ENCODE measurements around the gene ZCCHC13. TPM values are rescaled to one million over a fixed set of nuclear protein-coding genes. Genes with fewer than 3 reads are reported as not detected.
"Not testable (repeated sequence)": the region's sequence is repeated elsewhere in the genome, so short reads cannot be mapped to it uniquely, and the experiment has no call there.

Gene ZCCHC13
- total RNA-seq, 4 donors from 2014 or later = not detected

GRCh38 chrX:74338852-74339251 is 34.9 kb downstream of the ZCCHC13 start:
- no peak for DNase-seq (ENCODE audit: low spot score in 2 of 2)
- H3K27ac ChIP-seq = no peak overlapping the region
- TF ChIP-seq EP300 (IDR thresholded peaks at IDR 0.05) (no peak), CTCF (IDR thresholded peaks at IDR 0.05) (no peak), POLR2A (IDR thresholded peaks at IDR 0.05) (no peak)
- H3K9me3 ChIP-seq = peaks cover 0 to 5% (median 2%) of the 10 kb centered on the region in 4 donors
- H3K4me3 ChIP-seq = no peak overlapping the region
- no peaks in the 10 kb centered on the region for H3K4me1 ChIP-seq
- H3K27me3 ChIP-seq = no peaks in the 10 kb centered on the region
- no peaks in the 10 kb centered on the region for H3K36me3 ChIP-seq

- no peak overlapping the region for H3K4me3 ChIP-seq
- no peak for TF ChIP-seq POLR2A (IDR thresholded peaks at IDR 0.05)
- TF ChIP-seq EP300 (IDR thresholded peaks at IDR 0.05) = no peak
- no peak for TF ChIP-seq CTCF (IDR thresholded peaks at IDR 0.05)
- no peaks in the 10 kb centered on the region for H3K4me1 ChIP-seq
- peaks cover 0 to 5% (median 2%) of the 10 kb centered on the region in 4 donors for H3K9me3 ChIP-seq
- H3K27ac ChIP-seq = no peak overlapping the region
- DNase-seq (ENCODE audit: low spot score in 2 of 2) = no peak
- no peaks in the 10 kb centered on the region for H3K36me3 ChIP-seq
- no peaks in the 10 kb centered on the region for H3K27me3 ChIP-seq
Measured at GRCh38 chrX:74340051-74340450, 36.1 kb downstream of the ZCCHC13 start.

DNA sequence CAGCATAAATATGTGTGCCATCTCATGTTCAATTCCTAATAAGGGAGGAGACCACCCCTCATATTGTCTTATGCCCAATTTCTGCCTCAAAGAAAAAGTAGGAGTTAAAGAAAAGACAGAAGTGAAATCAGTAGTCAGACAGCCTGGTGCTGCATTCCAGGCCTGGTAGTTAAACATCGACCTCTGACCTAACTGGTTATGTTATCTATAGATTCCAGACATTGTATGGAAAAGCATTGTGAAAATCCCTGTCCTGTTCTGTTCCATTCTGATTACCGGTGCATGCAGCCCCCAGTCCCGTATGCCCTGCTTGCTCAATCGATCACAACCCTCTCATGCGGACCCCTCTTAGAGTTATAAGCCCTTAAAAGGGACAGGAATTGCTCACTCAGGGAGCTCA is 38.2 kb downstream of the ZCCHC13 start:
- not testable (repeated sequence) for H3K27me3 ChIP-seq; DNase-seq (ENCODE audit: low spot score in 2 of 2); H3K36me3 ChIP-seq; H3K4me1 ChIP-seq; H3K9me3 ChIP-seq; H3K4me3 ChIP-seq; H3K27ac ChIP-seq
- WGBS, 2 donors = 78 to 79% methylated on average over 5 of the region's 5 CpGs

- no peak for TF ChIP-seq EP300 (IDR thresholded peaks at IDR 0.05)
- TF ChIP-seq CTCF (IDR thresholded peaks at IDR 0.05) = peak; percentile 24 to 60 (median 40)
- no peak for TF ChIP-seq POLR2A (IDR thresholded peaks at IDR 0.05)
- Histone ChIP-seq H3K27ac (no peak overlapping the region), H3K4me1 (no peaks in the 10 kb centered on the region), H3K36me3 (no peaks in the 10 kb centered on the region), H3K4me3 (no peak overlapping the region), H3K27me3 (no peaks in the 10 kb centered on the region), H3K9me3 (peaks cover 0 to 4% (median 0%) of the 10 kb centered on the region in 4 donors)
- 25 to 49% methylated on average over 3 of the region's 3 CpGs for WGBS, 2 donors
- DNase-seq (ENCODE audit: low spot score in 2 of 2) = peak in 1 of 2 donors; percentile 71
Measured at GRCh38 chrX:74343343-74344279, 39.6 kb downstream of the ZCCHC13 start.

- Histone ChIP-seq H3K27me3 (no peaks in the 10 kb centered on the region), H3K4me3 (no peak overlapping the region), H3K9me3 (no peaks in the 10 kb centered on the region), H3K27ac (no peak overlapping the region), H3K4me1 (no peaks in the 10 kb centered on the region), H3K36me3 (no peaks in the 10 kb centered on the region)
- no peak for DNase-seq (ENCODE audit: low spot score in 2 of 2)
- TF ChIP-seq EP300 (IDR thresholded peaks at IDR 0.05) = no peak
- TF ChIP-seq CTCF (IDR thresholded peaks at IDR 0.05) = no peak
- 73 to 75% methylated on average over 4 of the region's 4 CpGs for WGBS, 2 donors
Measured at GRCh38 chrX:74344280-74344622, 40.3 kb downstream of the ZCCHC13 start.

All from tibial nerve (tissue), 4 donors.